Measurements from ENCODE around the gene EIF3B.

GRCh38 chr7:2394566-2395082 is 40.0 kb downstream of the EIF3B start:
- no peak for TF ChIP-seq CTCF (IDR thresholded peaks at IDR 0.05 in 8 of 11, conservative IDR thresholded peaks at IDR 0.05 in 3 of 11)
- no peak for TF ChIP-seq POLR2AphosphoS5 (IDR thresholded peaks at IDR 0.05)
- TF ChIP-seq POLR2A (IDR thresholded peaks at IDR 0.05): no peak

All from spleen (tissue), 7 donors.